Suppressor macrophage treated with lipopolysaccharide for 4 hours (primary cell): ENCODE results near the gene ADH4.
A peak's percentile ranks its signal among the peaks of the same experiment; 100 is the strongest.
"Not testable (repeated sequence)": the region's sequence is repeated elsewhere in the genome, so short reads cannot be mapped to it uniquely, and the experiment has no call there.

Experiments used
- DNase-seq: peaks from one replicate; pipeline ENCODE4 v3.0.0-alpha.2; 2020

ADH4 gene

DNA sequence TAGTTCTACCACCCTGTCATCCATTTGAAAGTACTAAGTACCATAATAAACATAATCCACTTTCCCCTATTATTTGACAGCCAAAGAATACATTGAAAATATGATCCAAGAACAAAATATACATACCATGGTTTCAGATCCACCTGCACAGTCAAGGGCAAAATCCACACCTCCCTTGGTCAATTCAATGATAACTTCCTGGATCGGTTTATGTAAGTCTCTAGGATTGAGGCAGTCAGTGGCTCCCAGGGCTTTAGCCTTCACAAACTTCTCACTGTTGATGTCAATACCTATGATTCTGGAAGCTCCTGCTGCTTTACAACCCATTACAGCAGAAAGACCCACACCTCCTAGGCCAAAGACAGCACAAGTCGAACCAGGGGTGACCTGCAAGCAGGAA, 12.7 kb downstream of the ADH4 start:
- DNase-seq = no peak

DNA sequence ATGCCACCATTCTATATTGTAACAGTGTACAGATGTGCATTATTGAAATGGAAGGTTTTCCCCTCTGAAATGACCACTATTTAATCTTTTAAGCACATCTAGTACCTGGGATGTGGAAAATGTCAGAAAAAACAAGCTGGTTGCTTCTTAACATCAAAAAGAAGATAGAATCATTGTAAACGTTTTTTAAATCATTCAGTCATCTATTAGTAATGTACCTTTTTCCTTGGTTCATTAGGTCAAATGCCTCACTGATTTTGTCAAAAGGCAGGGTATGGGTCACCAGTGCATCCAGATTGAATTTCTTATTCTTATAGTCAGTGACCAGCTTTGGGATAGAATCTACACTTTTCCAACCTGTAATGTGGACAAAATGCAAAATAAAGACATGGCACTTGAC, 17.7 kb downstream of the ADH4 start:
- DNase-seq = no peak

DNA sequence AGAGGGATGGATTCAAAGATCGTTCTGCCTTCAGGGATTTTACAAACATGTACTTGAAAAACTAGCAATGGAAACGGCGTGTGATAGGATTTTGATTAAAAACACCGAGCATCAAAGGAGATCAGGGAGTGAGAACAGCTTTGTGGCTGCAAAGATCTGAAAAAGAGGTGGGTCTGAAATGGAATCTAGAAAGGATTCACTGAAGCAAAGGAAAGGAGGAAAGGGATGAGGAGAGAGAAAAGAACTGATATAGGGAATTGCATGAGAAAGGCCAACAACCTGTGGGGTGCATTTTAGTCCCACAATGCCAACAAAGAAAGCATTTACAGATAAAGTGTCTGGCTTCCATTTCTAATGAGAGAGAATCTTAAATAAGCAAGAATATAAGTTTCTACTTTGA, 23.1 kb downstream of the ADH4 start:
- no peak for DNase-seq

DNA sequence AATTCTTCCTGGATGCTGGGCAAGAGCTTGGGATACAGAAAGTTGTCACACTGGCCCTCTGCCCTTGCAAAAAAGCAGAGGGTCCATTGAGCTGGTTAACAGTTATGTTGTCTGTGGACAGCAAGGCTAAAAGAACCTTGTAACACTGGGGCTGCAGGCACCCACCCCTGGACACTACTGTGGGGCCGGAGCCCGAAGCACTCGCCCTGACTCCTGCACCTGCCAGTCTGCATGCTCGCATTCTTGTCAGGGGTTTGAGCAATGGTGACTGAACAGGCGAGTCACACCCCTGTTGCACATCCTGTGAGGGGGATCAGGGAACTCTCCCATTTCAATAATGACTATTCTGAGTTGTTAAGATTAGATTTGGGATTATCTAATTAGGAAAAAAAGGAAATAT, 23.6 kb downstream of the ADH4 start:
- DNase-seq = no peak

DNA sequence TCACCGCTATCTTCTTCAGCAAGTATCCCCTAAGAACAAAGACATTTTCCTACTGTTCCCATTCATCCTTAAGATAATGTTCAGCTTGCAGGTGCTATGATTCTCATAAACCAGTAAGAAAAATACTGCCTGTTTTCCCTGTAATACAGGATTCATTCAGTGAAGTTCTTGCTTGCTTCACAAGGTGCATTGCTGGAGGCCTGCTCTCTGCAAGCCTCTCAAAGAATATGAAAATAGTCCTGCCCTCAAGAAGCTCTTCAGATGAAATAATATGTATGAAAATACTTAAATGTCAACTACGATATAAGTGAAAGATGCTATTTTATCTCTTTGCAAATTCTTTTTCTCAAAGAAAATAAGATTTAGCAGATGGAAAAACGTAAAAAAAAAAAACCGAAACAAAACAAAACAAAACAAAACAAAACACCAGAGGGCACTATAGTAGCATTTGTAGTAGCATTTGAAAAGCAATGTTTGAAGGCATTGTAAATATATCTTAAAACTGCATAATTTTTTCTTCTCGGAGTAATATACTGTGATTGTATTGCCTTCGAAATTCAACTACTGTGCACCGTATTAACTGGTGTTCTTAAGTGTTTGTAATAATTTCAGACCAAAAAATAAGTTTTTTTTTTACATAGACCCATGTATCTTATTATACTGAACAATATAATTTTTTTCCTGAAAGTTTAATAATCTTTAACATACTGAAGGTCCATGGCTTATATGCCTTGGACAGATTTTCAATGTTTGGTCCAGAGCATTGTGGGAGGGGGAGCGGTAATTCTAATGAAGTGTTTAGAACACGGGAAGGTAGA, 26.0 kb downstream of the ADH4 start:
- peak; percentile 20 for DNase-seq

DNA sequence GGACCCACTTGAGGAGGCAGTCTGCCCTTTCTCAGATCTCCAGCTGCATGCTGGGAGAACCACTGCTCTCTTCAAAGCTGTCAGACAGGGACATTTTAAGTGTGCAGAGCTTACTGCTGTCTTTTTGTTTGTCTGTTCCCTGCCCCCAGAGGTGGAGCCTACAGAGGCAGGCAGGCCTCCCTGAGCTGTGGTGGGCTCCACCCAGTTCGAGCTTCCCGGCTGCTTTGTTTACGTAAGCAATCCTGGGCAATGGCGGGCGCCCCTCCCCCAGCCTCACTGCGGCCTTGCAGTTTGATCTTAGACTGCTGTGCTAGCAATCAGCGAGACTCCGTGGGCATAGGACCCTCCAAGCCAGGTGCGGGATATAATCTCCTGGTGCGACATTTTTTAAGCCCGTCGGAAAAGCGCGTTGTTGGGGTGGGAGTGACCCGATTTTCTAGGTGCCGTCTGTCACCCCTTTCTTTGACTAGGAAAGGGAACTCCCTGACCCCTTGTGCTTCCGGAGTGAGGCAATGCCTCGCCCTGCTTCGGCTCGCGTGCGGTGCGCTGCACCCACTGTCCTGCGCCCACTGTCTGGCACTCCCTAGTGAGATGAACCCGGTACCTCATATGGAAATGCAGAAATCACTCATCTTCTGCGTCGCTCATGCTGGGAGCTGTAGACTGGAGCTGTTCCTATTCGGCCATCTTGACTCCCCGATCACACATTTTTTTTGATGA, 26.8 kb downstream of the ADH4 start:
- DNase-seq = not testable (repeated sequence)

DNA sequence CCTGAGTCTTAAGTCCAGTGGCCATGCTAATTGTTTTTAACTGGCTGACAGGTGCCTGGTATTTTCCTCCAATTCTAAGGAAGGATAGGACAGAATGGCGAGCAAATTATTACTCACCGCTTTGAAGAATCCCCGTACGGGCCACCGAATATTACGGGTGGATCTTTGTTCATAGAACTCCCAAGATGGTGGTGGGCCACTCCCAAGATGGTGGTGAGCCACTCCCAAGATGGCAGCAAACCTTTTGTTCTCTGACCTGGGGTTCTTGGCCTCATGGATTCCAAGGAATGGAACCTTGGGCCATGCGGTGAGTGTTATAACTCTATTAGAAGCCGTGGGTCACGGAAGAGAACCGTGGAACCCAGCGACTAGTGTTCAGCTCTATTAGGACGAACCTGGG, 34.8 kb downstream of the ADH4 start:
- not testable (repeated sequence) for DNase-seq

DNA sequence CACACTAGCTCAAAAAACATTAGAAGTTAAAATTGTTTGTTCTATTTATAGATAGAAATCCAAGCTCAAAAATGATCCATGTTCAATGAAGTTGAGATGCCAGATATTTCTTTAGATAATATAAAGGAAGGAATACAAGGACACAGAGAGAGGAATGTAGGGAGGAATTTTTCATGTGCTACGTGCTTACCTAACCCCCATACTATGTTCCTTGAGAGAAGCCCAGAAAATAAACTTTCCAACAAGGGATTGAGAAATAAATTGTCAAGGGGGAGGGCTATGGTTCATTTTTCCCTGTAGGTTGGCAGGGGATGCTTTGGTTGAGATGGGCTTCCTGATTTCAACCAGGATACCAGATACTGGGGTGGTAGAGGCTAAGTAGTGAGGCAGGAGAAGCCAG, 39.9 kb downstream of the ADH4 start:
- no peak for DNase-seq

DNA sequence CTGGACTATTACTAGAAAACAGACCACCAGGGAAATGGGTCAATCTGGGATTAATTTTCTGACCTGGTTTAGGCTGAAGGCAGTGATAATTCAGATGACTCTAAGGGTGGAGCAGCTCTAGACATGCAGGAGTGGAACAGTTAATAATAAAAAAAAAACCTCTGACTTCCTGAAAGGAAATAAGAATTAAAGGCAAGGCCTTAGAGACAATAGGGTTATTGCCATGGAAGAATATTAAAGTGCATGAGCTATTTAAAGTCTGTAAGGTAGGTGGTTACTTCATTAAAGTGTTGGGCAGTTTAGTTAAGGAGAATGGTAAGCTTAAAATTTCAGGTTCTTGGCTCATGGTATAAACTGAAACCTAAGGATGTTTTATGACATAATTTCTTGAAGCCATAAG, 40.9 kb downstream of the ADH4 start:
- DNase-seq = no peak

DNA sequence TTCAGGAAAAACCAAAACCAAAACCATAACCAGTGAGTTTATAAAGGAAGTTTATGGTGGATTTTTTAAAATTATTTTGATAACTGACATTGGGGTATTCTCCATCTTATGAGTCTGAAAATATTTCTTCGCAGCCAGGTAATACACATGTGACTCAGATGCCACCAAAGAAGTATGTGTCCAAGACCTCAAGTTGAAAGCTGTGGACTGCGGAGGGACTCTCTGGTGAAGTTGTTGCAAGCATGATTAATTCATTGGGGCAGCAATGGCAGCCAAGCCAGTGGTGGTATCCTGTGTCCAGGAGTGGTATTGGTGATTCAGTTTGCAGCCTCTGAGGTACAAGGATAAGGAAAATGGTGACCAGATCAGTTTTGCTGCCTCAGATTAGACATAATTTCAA, 41.5 kb downstream of the ADH4 start:
- DNase-seq = no peak

DNA sequence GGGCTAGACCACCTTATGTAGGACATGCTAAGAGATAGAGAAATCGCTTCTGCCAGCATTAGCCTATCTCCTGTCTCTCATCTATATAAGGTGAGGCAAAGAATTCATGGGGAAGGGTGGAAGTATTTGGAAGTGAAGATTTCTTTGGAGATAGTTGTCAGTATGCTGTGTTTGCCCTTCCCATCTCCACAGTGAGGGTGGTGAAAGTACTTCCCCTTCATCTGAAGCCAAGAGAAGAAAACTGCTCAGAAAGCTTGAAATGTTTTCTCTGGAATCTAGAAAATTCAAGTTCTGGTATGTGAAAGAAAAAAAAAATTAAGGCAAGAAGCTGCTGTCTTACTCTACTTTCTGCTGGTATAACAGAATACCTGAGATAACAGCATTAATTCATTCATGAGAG, 43.2 kb downstream of the ADH4 start:
- no peak for DNase-seq

DNA sequence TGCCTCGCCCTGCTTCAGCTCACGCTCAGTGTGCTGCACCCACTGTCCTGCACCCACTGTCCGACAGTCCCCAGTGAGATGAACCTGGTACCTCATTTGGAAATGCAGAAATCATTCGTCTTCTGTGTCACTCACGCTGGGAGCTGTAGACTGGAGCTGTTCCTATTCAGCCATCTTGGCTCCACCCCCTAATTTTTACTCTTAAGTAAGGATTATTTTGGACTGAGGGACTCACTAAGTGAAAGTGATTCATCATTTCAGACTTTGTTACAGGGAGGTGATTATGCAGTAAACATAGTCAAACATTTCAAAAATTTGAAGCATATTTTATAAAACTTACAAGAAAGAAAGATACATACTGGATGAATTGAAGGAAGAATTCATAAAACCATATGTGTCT, 44.3 kb downstream of the ADH4 start:
- not testable (repeated sequence) for DNase-seq

DNA sequence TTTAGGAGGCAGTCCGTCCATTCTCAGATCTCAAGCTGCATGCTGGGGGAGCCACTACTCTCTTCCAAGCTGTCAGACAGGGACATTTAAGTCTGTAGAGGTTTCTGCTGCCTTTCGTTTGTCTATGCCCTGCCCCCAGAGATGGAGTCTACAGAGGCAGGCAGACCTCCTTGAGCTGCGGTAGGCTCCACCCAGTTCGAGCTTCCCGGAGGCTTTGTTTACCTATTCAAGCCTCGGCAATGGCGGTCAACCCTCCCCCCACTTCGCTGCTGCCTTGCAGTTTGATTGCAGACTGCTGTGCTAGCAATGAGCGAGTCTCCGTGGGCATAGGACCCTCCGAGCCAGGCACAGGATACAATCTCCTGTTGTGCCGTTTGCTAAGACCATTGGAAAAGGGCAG, 44.8 kb downstream of the ADH4 start:
- no peak for DNase-seq

DNA sequence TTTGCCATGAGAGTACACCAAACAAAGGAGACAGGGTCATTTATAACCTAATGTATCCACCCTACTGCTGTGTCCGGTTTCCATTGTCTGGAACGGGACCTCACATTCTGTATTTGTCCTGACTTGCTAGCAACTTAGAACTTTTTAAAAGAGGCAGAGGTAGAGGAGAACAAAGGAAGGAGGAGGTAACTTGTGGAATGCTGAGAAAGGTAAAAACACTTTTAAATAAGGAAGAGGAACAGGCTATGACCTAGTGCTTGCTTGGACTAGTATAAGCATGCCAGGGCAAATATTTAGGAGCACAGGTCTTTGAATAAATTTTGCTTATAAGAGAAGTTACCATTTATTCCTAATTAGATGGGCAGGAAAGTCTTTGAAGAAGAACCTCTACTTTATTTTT, 52.3 kb downstream of the ADH4 start:
- DNase-seq = not testable (repeated sequence)

DNA sequence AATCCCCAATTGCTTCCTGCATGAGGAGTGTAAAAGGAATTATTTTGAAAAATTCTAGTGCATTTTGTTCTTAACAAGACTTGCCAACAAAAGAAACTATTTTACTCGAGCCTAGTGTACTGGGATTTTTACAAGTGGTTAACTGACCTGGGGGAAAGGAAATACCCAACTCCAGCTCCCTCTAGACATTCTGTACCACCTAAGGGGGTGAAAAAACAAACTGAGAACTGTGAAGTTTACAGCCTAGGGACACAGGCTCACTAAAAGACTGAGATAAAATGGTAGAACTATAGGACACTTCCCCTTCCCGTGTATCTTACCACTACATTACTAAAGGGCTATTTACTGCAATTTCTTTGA, 52.9 kb downstream of the ADH4 start:
- no peak for DNase-seq

DNA sequence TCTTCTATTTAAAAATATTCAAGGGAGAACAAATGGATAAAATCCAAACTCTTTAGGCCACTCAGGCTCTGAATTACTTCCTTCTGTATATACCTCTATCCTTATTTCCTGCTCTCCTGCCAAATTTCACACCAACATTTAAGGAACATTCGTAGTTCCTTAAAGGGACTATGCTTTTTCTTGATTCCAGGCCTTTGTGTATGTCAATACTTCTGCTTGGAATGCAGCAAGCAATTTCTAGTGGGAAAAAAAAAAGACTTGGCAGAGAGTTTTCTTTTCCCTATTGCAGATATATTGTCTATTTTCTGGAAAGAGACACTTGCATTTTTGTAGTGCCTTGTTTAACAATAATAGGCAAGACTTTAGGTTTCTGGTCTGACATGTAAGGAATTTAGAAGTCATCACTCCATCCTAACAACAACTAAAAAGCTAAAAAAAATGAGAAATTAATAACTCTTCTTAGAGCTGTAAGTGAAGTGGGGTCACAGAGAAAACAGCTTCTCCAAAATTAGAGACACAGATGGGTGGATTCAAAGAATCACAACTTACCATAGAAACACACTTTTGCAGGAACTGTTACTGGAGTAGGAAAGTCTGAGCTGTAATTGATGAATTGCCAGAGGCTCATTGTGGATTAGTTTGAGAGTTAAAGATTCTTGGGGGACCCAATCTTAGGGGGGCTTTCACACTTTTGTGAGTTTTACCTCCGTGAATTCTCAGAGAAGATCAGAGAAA, 53.4 kb downstream of the ADH4 start:
- DNase-seq = no peak

DNA sequence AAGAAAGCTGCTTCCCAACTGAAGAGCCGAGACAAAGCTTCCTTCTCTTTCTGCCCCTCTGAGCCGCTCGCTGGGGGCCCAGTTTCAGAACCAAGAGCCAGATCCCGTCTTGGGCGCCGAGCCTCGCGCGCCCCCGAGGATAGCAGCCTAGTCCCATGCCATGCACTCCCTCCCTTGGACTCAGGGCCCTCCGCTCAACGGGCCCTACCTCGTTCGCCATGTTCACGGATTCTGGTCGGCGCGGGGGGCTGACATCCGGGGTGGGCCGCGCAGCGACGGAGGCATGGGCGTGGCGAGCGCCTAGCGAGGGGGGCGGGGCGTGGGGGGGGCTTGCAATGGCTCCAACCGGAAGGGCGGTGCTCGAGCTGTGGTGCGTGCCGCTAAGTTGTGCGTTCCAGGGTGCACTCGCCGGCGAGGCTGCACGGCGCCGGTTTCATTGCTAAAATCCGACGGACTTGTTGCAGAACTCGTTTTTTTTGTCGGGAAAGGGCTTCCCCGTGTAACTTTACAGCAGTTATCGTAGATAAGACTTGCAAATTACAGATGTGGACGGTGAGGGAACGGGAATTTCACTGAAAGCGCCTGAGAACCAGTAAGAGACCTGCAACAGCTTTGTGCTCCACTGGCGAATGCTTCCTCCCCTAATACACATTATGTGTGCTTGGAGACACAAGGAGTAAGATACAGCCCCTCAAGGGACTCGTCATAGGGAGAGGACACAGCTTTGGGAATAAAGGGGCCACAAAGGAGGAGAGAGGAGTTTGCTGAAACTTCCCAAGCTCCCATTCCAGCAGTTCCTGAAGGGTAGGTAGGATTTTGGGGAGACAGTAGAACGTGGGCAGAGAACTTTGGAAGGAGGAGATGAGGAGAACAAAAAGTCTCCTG, 55.4 kb downstream of the ADH4 start, which contains the start of gene ADH5:
ADH5 (minus strand) TSS at position 308 of the 885 bp plus-strand sequence; CDS start at position 220, 88 bp downstream.
- DNase-seq = peak; percentile 88

DNA sequence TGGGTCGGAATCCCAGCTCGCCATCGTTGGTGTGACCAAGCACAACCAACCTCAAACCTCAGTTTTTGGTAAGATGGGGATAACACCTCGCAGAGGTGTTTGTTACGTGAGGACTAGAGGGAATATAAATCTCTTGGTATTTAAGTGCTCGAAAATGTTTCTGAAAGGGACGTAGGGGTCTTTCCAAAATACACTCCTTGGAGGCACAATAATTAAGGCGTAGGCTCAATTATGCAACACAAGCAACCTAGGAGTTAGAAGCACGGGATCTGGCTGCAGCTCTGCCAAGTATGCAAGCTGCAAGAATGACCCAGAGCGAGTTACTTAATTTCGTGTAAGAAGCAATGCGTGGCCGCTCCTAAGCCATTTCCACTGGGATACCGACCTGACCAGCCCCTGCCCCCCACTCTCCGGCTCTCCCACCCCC, 56.1 kb downstream of the ADH4 start:
- peak; percentile 68 for DNase-seq

DNA sequence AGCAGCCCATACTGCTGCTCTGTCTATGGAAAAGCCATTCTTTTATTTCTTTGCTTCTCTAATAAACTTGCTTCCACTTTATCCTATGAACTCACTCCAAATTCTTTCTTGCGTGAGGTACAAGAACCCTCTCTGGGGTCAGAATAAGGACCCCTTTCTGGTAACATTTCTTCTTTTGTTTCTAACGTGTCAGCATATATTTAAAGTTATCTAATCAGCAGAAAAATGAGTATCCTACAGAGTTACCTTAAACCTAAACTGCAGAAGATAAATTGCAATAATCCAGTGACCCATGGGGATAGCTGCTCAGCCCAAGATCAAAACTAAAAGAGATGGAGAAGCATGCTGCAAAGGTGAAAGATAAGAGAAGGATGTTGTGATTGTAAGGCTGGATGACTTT, 59.5 kb downstream of the ADH4 start:
- DNase-seq = no peak

DNA sequence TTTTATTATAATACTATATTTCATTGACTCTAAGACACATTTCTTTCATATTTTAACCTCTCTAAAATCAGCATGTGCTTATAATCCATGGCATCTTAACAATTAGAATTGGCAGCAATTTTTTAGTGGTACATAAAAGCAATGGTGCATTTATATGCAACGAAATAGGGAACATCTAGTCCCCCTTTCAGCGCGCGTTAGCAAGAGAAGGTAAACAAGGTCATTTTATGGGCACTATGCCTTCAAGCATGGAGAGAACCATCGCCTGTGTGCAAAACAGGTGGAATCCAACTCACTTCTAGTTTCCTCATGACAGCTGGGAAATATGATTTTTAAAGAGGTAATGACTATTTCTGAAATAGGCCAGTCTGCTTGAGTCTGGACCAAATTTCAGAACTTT, 61.9 kb downstream of the ADH4 start:
- DNase-seq = no peak

DNA sequence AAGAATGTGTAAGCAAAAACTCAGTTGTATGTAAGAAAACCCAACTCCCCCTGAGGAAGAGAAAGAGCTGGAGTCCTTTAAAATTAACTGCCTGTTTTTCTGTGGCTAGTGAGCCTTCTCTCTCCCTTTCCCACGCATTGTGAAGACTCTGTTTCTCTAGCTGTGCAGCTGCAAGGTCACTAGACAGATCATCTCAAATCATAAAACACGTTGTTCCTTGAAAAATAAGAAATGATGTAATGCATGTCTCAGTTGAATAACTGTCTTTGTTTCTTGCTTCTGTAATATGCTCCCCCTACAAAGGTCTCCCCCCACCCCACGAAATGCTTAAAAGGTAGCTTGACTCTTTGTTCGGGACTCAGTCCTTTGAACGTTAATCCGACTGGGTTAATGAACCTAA, 63.2 kb downstream of the ADH4 start:
- not testable (repeated sequence) for DNase-seq

DNA sequence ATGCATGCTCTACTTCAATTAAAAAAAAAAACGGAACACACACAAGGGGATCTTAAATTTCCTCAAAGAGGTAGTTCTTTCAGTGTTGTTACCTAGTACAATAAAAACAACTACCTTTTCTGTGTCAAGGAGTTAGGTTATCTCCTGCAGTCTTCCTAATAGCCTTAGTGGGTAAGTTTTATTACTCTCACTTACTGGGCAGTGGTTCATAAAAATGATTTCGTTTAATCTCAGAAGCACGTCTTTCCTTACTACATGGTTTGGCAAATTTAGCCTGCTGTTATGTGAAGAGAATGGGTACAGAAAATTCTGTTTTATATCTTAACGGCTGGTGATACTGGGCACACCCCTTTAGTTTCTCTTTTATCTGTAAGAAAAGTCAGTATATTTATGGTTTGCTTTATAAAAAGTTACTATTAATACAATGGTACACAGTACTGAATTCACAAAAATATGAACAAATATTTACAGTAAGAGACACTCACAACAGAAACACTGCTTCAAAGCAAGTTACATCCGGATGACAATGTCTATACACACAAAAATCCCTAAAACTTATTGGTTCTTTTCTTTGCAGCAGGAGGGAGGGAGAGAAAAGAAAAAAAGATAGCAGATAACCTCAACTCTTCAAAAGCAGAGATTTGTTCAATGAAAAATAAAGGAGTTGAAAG, 64.3 kb downstream of the ADH4 start:
- DNase-seq = no peak
